K562 (cell line): Measurements from ENCODE around the gene WHAMM. TPM values are rescaled to one million over a fixed set of nuclear protein-coding genes. Genes with fewer than 3 reads are reported as not detected.

ENCODE experiments used
- ATAC-seq: fragments of 200-7000 bp; cut with Tn5 transposase; 3 replicates; pipeline ENCODE4 v1.9.1; 2020; ENCODE audit warnings: moderate library complexity
- BruUV-seq: library from RNA; stranded (reverse); fragments of 400-500 nt; replicated peaks from 2 replicates; lab custom pipeline; 2021; lab: Mats Ljungman, UMichigan
- CTCF ChIA-PET: fragments of 300-600 bp; formaldehyde crosslinking; extraction: SDS; loops from one replicate; lab custom pipeline; 2021; ENCODE audit warnings: low intra/inter-chr PET ratio; lab: Yijun Ruan, JAX
- POLR2A ChIA-PET: fragments of 300-600, 350-650 bp; sonication (Branson Sonifier 250); formaldehyde crosslinking; extraction: SDS; loops from one replicate; lab custom pipeline; 2021; ENCODE audit warnings: antibody characterized with exemption, inconsistent platforms; lab: Yijun Ruan, JAX
- DNase-seq, 4 experiments: peaks; one replicate each; pipeline versions ENCODE4 v3.0.0 to v3.0.0-alpha.2; 2011 to 2018; ENCODE audit warnings: low spot score in 3 of 4, mixed read lengths in 3 of 4; ENCODE audit errors: extremely low read depth in 1 of 4
- FAIRE-seq: peaks from 2 replicates; lab custom pipeline; 2011; peaks lifted over from hg19 to GRCh38; lab: Jason Lieb, UNC
- H2AFZ ChIP-seq: 2 replicates; pipeline ENCODE4 v1.6.0; 2011; ENCODE audit warnings: low read depth, low read length, control low read depth, inconsistent platforms
- H3K27ac ChIP-seq: fragments of 200-600 bp; 3 replicates; pipeline ENCODE4 v1.8.0; 2011; ENCODE audit warnings: low read depth, mild to moderate bottlenecking, control low read depth, inconsistent platforms, low read length, moderate library complexity, mixed read lengths; ENCODE audit errors: extremely low read depth
- H3K27me3 ChIP-seq, 2 experiments: fragments of 300-600 bp in 1 of 2; 2 replicates in 1 of 2; 3 replicates in 1 of 2; pipeline versions ENCODE4 v1.6.0 to v1.8.0; 2011; ENCODE audit warnings: inconsistent platforms in 2 of 2, low read length in 2 of 2, mild to moderate bottlenecking in 1 of 2, mixed read lengths in 1 of 2, moderate library complexity in 1 of 2; ENCODE audit not compliant: control insufficient read depth in 2 of 2, insufficient read depth in 2 of 2
- H3K36me3 ChIP-seq: fragments of 300-600 bp; 3 replicates; pipeline ENCODE4 v1.8.0; 2011; ENCODE audit warnings: mild to moderate bottlenecking, low read length, inconsistent platforms; ENCODE audit not compliant: control insufficient read depth, insufficient read depth
- H3K4me1 ChIP-seq, 2 experiments: fragments of 200-600 bp in 1 of 2; replicated peaks in 1 of 2; 2 replicates in 1 of 2; 3 replicates in 1 of 2; pipeline versions ENCODE4 v1.5.1 to v1.8.0; 2011; ENCODE audit warnings: inconsistent platforms in 2 of 2, low read length in 2 of 2, mild to moderate bottlenecking in 1 of 2, mixed read lengths in 1 of 2, moderate library complexity in 1 of 2; ENCODE audit not compliant: control insufficient read depth in 2 of 2, insufficient read depth in 2 of 2
- H3K4me2 ChIP-seq: 2 replicates; pipeline ENCODE4 v1.6.1; 2011; ENCODE audit warnings: low read length, control low read depth, inconsistent platforms, mixed read lengths; ENCODE audit not compliant: insufficient read depth
- H3K4me3 ChIP-seq: fragments of 200-600 bp; sonication (generic), shearing (Covaris generic); 2 replicates; pipeline ENCODE4 v1.5.1; 2016; ENCODE audit warnings: control low read depth, inconsistent platforms
- H3K79me2 ChIP-seq: fragments of 200-600 bp; 3 replicates; pipeline ENCODE4 v1.8.0; 2011; ENCODE audit warnings: low read length, inconsistent platforms; ENCODE audit not compliant: control insufficient read depth, insufficient read depth
- H3K9ac ChIP-seq, 2 experiments: 2 replicates each; pipeline versions ENCODE4 v1.6.0 to v1.6.1; 2011; ENCODE audit warnings: low read depth in 2 of 2, low read length in 2 of 2, control low read depth in 1 of 2, inconsistent platforms in 1 of 2, mild to moderate bottlenecking in 1 of 2, mixed read lengths in 1 of 2; ENCODE audit not compliant: insufficient read depth in 1 of 2
- H3K9me1 ChIP-seq: one replicate; pipeline ENCODE4 v1.6.0; 2011; ENCODE audit warnings: inconsistent platforms, mild to moderate bottlenecking, low read length, moderate library complexity; ENCODE audit not compliant: control insufficient read depth, insufficient read depth
- H3K9me3 ChIP-seq: replicated peaks from 2 replicates; pipeline ENCODE4 v1.5.1; 2011; ENCODE audit warnings: low read depth, low read length, inconsistent platforms; ENCODE audit not compliant: control insufficient read depth, insufficient read depth
- H4K20me1 ChIP-seq: replicated peaks from 2 replicates; pipeline ENCODE4 v1.6.1; 2011; ENCODE audit warnings: low read length, inconsistent platforms, mixed read lengths; ENCODE audit not compliant: control insufficient read depth, insufficient read depth
- FOXA3 ChIP-seq, 2 experiments: fragments of 450-650 bp in 1 of 2; sonication (generic) in 1 of 2; formaldehyde crosslinking; IDR thresholded peaks in 1 of 2; conservative IDR thresholded peaks in 1 of 2; 2 replicates each; pipeline versions ENCODE4 v1.4.0 to v1.8.0; 2020 to 2022; ENCODE audit warnings: mild to moderate bottlenecking in 2 of 2, missing genetic modification reagents in 1 of 2
- FOXM1 ChIP-seq, 2 experiments: fragments of 450-650 bp in 1 of 2; sonication (generic) in 1 of 2; formaldehyde crosslinking in 1 of 2; IDR thresholded peaks; 2 replicates each; pipeline versions ENCODE4 v1.6.1 to v1.9.0; 2017 to 2022; ENCODE audit warnings: low read depth in 2 of 2, mild to moderate bottlenecking in 2 of 2, missing genetic modification reagents in 1 of 2, moderate library complexity in 1 of 2
- MYNN ChIP-seq, 2 experiments: sonication (generic); formaldehyde crosslinking in 1 of 2; IDR thresholded peaks; 2 replicates each; pipeline versions ENCODE4 v1.5.0 to v1.6.1; 2016 to 2020; ENCODE audit warnings: antibody characterized with exemption in 1 of 2, missing genetic modification reagents in 1 of 2
- NCOA6 ChIP-seq: fragments of 450-650 bp; IDR thresholded peaks from 2 replicates; pipeline ENCODE4 v1.6.1; 2017; ENCODE audit warnings: mild to moderate bottlenecking
- PRMT5 ChIP-seq: sonication (generic); formaldehyde crosslinking; IDR thresholded peaks from 2 replicates; pipeline ENCODE4 v1.5.0; 2020; ENCODE audit warnings: missing genetic modification reagents
- SRSF1 ChIP-seq: fragments of 200-400 bp; formaldehyde crosslinking; IDR thresholded peaks from 2 replicates; pipeline ENCODE4 v1.6.1; 2017; ENCODE audit warnings: mild to moderate bottlenecking, low read depth, low read length, moderate library complexity
- ZNF140 ChIP-seq: fragments of 250-450 bp; sonication (Bioruptor Pico); IDR thresholded peaks from 2 replicates; pipeline ENCODE4 v1.8.0; 2021; ENCODE audit warnings: moderate library complexity, mild to moderate bottlenecking, inconsistent platforms
- ZNF583 ChIP-seq: fragments of 250-450 bp; sonication (Bioruptor Pico); IDR thresholded peaks from 2 replicates; pipeline ENCODE4 v1.4.0; 2020
- ZNF707 ChIP-seq: fragments of 250-450 bp; sonication (Bioruptor Pico); conservative IDR thresholded peaks from 2 replicates; pipeline ENCODE4 v1.8.0; 2022; ENCODE audit warnings: inconsistent platforms, mild to moderate bottlenecking, moderate library complexity
- ZNF764 ChIP-seq: fragments of 250-450 bp; sonication (Bioruptor Pico); IDR thresholded peaks from 2 replicates; pipeline ENCODE4 v1.4.0; 2020; ENCODE audit warnings: low read depth, mild to moderate bottlenecking, moderate library complexity
- WGBS: fragments of 100-300 bp; shearing (Covaris generic); methylation state at CpG from one replicate; pipeline ENCODE4 v1.1.6; 2016; ENCODE audit warnings: low coverage, mixed read lengths; ENCODE audit not compliant: insufficient coverage; ENCODE audit errors: missing lambda C conversion rate; 5-methylcytosine and 5-hydroxymethylcytosine counted together
- in situ Hi-C: fragments of 300-500 bp; cut with MboI; formaldehyde crosslinking; loops from 4 replicates; pipeline ENCODE4 v1.15.0; 2018; ENCODE audit warnings: inconsistent platforms, mixed read lengths
- intact Hi-C: fragments of 100-400 bp; cut with micrococcal nuclease; formaldehyde crosslinking; loops from 2 replicates; pipeline ENCODE4 v1.14.2; 2022
- polyA plus RNA-seq, 8 experiments: library from polyadenylated mRNA; depleted of rRNA in 4 of 8; stranded (reverse) in 5 of 8; unstranded in 3 of 8; fragments of >200 nt; fragmentation: Nextera tagmentation in 2 of 8; fragmentation: Illumina TruSeq in 1 of 8; extraction: Ambion mirVana in 2 of 8; extraction: Trizol in 1 of 8; gene quantifications; 2 replicates each; pipeline versions ENCODE4 v1.2.1 to v1.2.3, GENCODE V29; 2011 to 2014; ENCODE audit warnings: inconsistent platforms in 1 of 8, missing spikeins in 1 of 8
- total RNA-seq, 7 experiments: library from RNA; depleted of rRNA in 6 of 7; stranded (reverse); fragments of >200 nt in 6 of 7; fragmentation: Illumina TruSeq in 2 of 7; extraction: Trizol in 2 of 7; gene quantifications; 2 replicates each; pipeline versions ENCODE4 v1.2.1 to v1.2.3, GENCODE V29; 2011 to 2021; ENCODE audit warnings: low replicate concordance in 1 of 7
- TF ChIP-seq, protein P1 (sequence below): fragments of 450-650 bp; IDR thresholded peaks from 2 replicates; pipeline ENCODE4 v1.6.1; 2016; ENCODE audit warnings: low read depth
- TF ChIP-seq, protein P2 (sequence below): fragments of 450-650 bp; IDR thresholded peaks from 2 replicates; pipeline ENCODE4 v1.6.1; 2017; ENCODE audit warnings: antibody characterized with exemption

The WHAMM gene
- total and polyA plus RNA-seq, 9 of the 15 experiments (the other 6 are each of a cell fraction or from before 2014, with no cell fraction given): 2.0 to 4.8 (median 3.6) TPM

DNA sequence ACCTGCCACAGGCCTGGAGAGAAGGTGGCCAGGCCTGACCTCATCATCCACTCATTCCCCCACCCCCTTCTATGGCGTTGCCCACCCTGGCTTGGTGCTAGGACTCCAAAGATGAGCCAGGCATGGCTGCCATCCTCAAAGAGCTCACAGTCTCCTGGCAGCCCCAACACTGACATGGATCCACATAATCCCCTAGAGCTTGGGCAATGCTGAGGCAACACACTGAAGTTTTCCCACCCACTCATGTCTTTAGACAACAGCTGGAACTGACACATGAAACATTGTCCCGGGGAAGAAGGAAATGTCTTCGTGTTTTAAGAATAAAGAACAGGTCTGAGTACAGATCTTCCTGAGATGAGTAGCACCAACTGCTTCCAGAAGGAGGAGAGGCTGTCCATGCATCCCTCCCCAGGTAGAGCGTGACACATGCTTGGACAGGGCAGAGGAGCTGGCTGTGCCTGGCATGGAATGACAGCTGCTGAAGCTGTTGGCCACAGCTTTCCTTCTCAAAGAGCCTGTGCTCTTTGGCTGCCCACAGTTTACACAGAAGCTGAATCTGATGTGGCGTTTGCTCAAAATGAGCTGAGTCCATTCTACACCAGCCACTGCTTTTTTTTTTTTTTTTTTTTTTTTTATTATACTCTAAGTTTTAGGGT lies 73.0 kb downstream of the WHAMM start:
- FAIRE-seq: no peak
- H3K79me2 ChIP-seq: no peaks in the 10 kb centered on the region
- BruUV-seq: no TSS peak
- no peak overlapping the region for H2AFZ ChIP-seq
- no peak for ATAC-seq
- no peak overlapping the region for H3K9ac ChIP-seq
- intact Hi-C loops (no loop called here), in situ Hi-C loops (no loop called here)
- POLR2A ChIA-PET: interaction anchor here (0.8 to 1.1 kb wide), 3 partner anchors 9 to 246 kb away, joined by 3 to 4 read pairs (median 4); no protein-coding TSS in a partner anchor
- H3K27ac ChIP-seq: no peak overlapping the region
- H3K4me2 ChIP-seq: no peak overlapping the region
- CTCF ChIA-PET: no interaction called here
- H3K9me1 ChIP-seq: no peaks in the 10 kb centered on the region
- H3K4me3 ChIP-seq: no peak overlapping the region
- peaks cover 2 to 29% of the 10 kb centered on the region in 2 experiments; a peak in 4 of 5 replicates for H3K27me3 ChIP-seq
- H4K20me1 ChIP-seq: no peaks in the 10 kb centered on the region
- H3K9me3 ChIP-seq: no peaks in the 10 kb centered on the region
- no peaks in the 10 kb centered on the region for H3K4me1 ChIP-seq
- no peak for DNase-seq
- H3K36me3 ChIP-seq: no peaks in the 10 kb centered on the region
- 2% methylated on average over 5 of the region's 5 CpGs for WGBS
- TF ChIP-seq PRMT5: no peak
- TF ChIP-seq ZNF764: no peak
- no peak for TF ChIP-seq NCOA6
- TF ChIP-seq ZNF140 (CRISPR knock-in tag): no peak
- TF ChIP-seq, protein P1, sequence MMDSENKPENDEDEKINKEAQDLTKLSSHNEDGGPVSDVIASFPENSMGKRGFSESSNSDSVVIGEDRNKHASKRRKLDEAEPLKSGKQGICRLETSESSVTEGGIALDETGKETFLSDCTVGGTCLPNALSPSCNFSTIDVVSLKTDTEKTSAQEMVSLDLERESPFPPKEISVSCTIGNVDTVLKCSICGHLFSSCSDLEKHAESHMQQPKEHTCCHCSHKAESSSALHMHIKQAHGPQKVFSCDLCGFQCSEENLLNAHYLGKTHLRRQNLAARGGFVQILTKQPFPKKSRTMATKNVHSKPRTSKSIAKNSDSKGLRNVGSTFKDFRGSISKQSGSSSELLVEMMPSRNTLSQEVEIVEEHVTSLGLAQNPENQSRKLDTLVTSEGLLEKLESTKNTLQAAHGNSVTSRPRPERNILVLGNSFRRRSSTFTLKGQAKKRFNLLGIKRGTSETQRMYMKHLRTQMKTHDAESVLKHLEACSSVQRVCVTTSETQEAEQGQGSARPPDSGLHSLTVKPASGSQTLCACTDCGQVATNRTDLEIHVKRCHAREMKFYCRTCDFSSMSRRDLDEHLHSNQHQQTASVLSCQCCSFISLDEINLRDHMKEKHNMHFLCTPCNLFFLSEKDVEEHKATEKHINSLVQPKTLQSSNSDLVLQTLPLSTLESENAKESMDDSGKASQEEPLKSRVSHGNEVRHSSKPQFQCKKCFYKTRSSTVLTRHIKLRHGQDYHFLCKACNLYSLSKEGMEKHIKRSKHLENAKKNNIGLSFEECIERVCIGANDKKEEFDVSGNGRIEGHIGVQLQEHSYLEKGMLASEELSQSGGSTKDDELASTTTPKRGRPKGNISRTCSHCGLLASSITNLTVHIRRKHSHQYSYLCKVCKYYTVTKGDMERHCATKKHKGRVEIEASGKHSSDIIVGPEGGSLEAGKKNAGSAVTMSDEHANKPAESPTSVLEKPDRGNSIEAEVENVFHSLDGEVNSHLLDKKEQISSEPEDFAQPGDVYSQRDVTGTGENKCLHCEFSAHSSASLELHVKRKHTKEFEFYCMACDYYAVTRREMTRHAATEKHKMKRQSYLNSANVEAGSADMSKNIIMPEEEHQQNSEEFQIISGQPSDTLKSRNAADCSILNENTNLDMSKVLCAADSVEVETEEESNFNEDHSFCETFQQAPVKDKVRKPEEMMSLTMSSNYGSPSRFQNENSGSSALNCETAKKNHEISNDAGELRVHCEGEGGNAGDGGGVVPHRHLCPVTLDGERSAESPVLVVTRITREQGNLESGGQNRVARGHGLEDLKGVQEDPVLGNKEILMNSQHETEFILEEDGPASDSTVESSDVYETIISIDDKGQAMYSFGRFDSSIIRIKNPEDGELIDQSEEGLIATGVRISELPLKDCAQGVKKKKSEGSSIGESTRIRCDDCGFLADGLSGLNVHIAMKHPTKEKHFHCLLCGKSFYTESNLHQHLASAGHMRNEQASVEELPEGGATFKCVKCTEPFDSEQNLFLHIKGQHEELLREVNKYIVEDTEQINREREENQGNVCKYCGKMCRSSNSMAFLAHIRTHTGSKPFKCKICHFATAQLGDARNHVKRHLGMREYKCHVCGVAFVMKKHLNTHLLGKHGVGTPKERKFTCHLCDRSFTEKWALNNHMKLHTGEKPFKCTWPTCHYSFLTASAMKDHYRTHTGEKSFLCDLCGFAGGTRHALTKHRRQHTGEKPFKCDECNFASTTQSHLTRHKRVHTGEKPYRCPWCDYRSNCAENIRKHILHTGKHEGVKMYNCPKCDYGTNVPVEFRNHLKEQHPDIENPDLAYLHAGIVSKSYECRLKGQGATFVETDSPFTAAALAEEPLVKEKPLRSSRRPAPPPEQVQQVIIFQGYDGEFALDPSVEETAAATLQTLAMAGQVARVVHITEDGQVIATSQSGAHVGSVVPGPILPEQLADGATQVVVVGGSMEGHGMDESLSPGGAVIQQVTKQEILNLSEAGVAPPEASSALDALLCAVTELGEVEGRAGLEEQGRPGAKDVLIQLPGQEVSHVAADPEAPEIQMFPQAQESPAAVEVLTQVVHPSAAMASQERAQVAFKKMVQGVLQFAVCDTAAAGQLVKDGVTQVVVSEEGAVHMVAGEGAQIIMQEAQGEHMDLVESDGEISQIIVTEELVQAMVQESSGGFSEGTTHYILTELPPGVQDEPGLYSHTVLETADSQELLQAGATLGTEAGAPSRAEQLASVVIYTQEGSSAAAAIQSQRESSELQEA: no peak
- TF ChIP-seq FOXA3 (CRISPR knock-in tag; conservative IDR thresholded peaks at IDR 0.05 in 1 of 2, IDR thresholded peaks at IDR 0.05 in 1 of 2): no peak
- TF ChIP-seq MYNN (IDR thresholded peaks at IDR 0.05): no peak
- TF ChIP-seq MYNN (CRISPR knock-in tag; IDR thresholded peaks at IDR 0.05): no peak
- TF ChIP-seq ZNF583: no peak
- TF ChIP-seq, protein P2, sequence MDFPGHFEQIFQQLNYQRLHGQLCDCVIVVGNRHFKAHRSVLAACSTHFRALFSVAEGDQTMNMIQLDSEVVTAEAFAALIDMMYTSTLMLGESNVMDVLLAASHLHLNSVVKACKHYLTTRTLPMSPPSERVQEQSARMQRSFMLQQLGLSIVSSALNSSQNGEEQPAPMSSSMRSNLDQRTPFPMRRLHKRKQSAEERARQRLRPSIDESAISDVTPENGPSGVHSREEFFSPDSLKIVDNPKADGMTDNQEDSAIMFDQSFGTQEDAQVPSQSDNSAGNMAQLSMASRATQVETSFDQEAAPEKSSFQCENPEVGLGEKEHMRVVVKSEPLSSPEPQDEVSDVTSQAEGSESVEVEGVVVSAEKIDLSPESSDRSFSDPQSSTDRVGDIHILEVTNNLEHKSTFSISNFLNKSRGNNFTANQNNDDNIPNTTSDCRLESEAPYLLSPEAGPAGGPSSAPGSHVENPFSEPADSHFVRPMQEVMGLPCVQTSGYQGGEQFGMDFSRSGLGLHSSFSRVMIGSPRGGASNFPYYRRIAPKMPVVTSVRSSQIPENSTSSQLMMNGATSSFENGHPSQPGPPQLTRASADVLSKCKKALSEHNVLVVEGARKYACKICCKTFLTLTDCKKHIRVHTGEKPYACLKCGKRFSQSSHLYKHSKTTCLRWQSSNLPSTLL: no peak
- TF ChIP-seq ZNF707: no peak
- TF ChIP-seq FOXM1 (IDR thresholded peaks at IDR 0.05; ENCODE audit: low read depth): no peak
- TF ChIP-seq FOXM1 (CRISPR knock-in tag; IDR thresholded peaks at IDR 0.05; ENCODE audit: low read depth): no peak
- TF ChIP-seq SRSF1: no peak
